GM18907 (cell line): ENCODE measurements around the gene CTSZ.
A peak's percentile ranks its signal among the peaks of the same experiment; 100 is the strongest.
"Not testable (repeated sequence)": the region's sequence is repeated elsewhere in the genome, so short reads cannot be mapped to it uniquely, and the experiment has no call there.

Source experiments
- ATAC-seq: cut with Tn5 transposase; IDR thresholded peaks from one replicate; pipeline ENCODE4 v1.9.1; 2021; ENCODE audit warnings: mild to moderate bottlenecking, moderate library complexity; ENCODE audit not compliant: unreplicated experiment

CTSZ gene

DNA sequence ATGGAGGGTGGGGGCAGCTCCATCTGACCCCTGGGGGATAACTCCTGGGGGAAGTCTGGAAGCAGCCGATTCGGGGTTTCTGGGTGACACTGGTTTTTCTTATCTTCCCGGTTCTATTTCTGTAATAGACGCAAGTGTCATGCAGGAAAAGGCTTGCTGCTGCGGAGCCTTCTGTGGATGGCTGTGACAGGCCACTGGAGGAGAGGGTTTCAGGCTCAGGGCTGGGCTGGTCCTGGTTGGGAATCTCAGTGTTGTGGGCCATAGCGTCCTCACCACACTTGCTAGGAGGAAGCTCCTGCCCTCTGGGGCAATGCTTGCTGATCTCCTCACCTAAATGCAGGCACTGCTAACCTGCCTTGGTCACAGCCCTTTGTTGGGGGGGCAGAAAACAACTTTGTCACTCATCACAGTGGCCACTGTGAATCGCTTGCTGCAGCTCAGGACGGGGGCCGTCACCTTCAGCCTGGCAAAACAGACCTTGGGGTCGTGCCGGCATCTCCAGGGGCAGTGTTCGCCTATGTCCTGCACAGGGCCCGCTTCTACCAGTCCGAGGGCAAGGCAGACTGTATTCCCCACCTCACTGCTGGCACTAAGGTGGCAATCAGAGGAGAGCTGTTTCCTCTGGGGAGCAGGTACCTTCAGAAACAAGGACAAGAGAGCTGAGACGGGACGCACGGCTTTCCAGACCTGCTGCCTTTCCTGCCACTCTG is 7.8 kb upstream of the CTSZ start:
- ATAC-seq = no peak

DNA sequence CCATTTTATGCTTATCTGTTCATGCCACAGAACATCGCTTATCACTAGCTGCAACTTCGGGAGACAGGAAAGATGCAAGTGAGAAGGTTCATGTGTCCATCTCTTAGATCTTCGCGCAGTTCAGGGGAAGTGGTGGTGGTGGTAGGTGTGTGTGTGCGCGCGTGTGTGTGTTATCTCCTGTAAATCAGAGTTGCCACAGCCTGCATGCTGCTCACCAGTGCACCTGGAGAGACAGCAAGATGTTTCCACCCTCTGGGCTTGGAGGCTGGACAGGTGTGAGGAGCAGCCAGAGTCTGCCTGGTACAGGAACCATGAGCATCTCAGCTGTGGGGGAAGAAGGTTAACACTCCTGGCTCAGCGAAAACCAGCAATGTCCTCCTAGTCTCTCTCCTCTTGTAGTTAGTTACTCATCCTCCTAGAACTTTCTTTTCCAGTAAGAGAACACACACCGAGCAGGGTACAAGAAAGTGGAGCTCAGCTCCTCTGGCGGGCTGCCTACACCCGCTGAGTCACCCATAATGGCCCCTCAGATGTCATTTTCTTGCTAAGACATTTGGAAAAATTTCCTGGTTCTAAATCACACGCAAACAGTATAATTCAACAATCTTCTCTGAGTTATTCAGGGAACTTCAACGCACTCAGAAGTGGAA is 7.0 kb upstream of the CTSZ start:
- no peak for ATAC-seq

DNA sequence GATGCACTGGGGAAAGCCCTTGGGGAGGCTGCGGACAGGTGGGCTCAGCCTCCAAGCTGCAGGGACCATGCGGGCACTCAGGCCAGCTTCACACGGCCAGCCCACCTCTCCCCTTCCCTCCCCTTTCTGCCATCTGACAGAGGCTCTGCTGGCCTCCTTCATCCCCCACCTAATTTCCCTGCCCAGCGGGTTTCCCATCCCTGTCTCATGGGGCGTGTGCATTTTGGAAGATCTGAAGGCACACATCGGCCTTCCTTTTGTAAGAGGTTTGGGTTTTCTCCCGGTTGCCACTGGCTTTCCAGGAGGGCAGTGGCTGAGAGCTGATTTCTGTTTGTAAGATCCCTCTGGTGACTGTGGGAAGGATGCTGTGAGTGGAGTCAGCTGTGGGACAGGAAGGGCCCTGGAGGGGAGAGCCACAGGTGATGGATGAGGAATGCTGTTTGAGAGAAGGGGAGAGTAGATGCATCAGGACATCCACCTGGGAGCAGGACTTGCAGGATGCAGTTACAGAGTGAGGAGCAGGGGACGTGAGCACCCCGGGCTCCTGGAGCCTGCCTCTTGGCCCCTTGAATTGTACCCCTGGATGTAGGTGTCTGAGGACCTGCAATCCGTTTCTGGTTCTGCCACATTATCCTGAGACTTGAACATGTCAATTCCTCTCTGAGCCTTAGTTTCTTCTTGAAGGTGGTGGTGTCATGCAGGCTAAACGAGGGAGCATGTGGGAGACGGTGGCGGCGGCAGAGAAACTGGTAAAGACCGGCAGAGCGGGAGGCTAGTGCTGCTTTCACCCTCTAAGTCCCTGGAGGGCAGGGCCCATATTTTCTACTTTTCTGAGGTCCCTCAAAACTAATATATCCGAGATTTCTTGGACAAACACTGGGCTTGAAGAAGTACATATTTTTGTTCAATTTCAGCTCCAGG is 6.2 kb upstream of the CTSZ start:
- no peak for ATAC-seq

DNA sequence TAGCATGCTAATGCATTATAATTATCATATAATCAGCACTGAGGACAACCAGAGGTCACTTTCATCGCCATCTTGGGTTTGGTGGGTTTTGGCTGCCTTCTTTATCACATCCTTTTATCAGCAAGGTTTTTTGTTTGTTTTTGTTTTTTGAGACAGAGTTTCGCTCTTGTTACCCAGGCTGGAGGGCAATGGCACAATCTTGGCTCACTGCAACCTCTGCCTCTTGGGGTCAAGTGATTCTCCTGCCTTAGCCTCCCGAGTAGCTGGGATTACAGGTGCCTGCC is 4.8 kb upstream of the CTSZ start:
- ATAC-seq = not testable (repeated sequence)

DNA sequence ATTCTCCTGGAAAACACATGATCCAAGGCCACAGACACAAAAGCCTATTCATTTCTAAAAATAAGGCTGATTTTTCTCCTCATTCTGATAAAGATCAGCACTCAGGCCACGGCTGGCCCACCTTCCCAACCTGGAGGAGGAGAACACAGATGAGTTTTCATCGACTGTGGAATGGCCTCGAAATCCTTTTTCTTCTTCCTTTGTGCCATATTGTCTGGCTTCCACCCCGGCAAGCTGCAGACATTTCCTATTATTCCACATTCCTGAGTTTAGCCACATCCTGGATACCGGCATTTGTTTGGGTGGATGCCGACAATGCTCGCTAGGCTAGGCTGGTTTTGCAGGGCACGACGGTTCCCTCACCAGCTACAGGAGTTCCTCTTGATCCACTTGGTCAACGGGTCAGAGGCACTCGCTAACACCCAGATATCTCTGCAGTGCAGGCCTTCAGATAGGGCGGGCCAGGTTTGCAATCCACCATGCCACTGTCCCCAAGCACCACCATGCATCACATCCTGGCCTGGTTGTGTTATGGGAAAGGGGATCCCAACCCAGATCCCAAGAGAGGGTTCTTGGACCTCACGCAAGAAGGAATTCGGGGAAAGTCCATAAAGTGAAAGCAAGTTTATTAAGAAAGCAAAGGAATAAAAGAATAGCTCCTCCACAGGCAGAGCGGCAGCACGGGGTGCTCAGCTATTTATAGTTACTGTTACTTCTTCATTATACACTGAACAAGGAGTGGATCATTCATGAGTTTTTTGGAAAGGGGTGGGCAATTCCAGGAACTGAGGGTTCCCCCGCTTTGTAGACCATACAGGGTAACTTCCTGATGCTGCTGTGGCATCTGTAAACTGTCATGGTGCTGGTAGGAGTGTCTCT is 4.2 kb upstream of the CTSZ start:
- no peak for ATAC-seq

DNA sequence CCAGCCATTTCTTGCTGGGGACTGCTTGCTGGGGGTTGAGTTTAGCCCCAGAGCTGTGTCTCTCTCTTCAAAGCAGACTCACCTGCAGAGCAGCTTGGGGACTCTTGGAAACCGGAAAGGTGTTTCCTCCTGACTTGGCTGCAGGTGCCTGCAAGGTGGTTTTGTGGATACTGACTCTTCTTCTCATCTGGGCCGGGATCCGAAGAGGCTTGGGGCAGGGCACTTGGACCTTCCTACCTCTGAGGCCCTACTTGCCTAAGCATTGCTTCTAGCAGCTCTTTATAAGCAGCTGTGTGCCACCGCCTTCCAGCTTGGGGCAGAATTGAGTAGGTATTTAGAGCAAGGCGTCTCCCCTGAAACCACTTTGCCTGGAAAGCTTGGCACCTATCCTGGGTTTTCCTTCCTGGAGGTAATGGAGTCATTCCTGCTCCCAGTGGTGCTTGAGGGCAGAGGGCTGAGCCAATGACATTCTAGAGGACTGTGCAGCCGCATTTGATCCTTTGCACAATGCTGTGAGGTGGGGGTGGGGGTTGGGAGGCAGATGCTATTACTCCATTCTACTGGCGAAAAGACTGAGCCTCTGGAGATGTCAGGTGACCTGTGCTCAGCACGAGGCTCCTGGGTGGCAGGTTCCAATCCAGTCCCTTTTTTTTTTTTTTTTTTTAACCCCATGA is 3.4 kb upstream of the CTSZ start:
- no peak for ATAC-seq

DNA sequence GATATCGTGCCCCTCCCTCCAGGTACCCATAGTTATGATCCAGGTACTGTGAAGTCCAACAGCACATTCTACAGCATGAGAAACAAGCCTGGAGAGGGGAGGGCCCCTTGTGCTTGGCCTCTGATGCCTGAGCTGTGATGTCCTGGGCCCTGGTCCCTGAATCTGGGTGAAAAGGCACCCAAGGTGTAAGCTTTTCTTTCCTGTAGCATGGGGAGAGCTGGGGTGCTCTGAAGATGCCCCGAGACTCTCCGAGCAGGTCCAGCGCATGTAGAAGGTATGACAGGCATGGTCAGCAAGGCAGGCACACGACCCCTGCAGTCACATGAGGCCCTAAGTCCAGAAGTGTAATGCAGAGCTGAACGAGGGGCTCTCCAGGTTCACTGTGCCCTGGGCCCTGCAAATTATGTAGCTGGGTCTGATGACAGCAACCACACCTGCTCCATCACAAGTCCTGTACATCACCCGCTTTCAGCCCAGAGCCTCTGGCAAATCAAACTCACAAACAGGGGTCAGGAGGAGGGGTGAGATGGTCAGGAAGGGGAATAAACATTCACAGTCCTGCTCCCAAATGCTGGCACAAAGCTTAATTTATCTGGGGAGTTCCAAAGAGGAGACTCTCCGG is 1.8 kb upstream of the CTSZ start:
- ATAC-seq = no peak

DNA sequence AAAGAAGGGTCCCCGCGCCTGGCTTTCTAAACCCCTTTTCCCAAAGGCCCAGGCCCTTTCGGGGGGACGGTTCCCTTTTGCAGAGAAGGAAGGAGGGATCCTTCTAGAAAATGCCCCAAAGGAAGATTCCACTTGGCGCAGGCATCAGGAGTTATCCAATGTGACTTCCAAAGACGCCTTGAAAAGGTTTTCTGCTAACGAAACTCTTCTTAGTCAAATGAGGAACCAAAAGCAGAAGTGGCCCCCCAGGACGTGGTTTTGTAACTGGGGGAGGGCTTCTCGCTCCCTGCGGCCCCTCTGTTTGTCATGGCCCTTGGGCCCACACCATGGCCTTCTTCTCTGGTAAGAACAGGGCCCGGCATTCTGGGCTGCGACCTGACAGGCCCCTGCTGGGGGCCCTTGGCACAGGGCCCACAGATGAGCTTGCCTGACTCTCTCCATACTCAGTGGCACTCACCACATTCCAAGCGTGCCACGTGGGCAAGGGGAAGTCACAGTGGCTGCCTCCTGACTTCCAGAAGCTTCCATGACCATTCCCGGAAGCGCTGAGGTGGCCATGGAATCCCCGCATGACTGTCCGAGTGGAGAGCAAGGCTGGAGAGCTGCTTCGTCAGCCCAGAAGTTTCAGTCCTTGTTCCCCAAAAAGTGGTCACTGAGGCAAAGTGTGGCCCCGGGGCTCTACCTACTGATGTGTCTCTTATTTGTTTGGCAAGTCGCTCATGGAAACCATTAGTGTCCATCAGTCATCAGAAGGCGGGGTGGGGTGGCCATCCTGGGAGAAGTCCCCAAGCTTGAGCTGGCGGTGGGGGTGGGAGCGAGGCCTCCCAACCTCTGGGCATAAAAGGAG is 834 bp upstream of the CTSZ start:
- peak; percentile 35 for ATAC-seq

DNA sequence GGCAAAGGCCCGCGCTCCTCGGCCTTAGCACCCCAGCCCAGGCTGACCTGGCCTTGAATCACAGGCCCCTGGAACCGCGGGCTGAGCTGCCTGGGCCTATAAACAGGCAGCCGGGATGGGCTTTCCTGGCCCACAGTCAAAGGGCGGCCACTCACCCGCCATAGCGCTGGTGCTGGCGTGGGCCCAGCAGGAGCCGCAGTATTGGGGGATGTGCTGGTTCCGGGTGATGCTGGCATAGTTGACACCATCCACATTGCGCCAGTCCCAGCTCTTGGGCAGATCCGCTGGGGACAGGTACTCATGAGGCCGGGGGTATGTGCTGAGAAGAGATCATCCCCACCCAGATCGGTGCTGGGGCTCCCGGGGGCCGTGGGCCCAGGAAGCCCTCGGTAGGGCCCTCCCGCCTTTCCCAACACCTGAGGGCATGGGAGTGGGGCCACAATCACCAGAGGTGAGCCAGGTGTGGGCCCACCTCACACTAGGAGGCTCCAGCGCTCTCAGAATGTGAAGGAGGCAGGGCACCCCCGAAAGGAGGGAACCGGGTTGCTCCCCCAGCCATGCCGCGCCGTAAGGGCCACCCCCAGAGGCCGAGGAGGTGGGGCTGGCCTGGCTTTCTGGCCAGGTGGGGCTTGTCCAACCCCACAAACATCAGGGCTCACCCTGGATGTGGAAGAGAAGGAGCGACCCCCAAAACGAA is 739 bp downstream of the CTSZ start:
- no peak for ATAC-seq

DNA sequence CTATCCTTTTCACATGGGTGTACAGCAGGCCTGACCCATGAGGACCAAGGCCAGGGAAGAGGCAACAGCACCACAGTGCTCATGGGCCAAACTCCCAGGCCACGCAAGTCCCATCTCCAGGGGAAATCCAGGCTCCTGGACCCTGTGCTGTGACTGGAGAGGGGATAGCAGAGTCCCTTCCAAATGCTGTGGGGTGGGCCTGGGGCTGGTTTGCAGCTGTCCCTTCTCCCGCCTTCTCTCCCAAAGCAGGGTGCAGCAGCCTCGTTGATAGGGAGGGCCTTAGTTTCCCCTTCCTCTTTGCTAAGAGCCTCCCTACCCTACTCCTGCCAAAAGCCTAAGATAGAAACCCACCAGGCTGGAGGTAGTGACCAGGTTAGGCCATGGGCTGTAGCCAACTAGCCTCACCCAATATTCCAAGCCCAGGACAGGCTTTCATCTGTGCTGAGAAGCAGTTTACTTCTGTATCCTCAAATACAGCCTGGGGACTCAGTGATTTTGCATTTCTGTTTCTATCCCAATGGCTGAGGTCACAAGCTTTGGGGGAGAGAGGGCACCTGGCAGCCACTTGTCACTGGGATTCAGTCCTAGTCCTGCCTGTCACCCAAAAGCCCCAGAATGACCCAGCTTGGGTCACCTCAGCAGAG is 1.4 kb downstream of the CTSZ start:
- no peak for ATAC-seq

DNA sequence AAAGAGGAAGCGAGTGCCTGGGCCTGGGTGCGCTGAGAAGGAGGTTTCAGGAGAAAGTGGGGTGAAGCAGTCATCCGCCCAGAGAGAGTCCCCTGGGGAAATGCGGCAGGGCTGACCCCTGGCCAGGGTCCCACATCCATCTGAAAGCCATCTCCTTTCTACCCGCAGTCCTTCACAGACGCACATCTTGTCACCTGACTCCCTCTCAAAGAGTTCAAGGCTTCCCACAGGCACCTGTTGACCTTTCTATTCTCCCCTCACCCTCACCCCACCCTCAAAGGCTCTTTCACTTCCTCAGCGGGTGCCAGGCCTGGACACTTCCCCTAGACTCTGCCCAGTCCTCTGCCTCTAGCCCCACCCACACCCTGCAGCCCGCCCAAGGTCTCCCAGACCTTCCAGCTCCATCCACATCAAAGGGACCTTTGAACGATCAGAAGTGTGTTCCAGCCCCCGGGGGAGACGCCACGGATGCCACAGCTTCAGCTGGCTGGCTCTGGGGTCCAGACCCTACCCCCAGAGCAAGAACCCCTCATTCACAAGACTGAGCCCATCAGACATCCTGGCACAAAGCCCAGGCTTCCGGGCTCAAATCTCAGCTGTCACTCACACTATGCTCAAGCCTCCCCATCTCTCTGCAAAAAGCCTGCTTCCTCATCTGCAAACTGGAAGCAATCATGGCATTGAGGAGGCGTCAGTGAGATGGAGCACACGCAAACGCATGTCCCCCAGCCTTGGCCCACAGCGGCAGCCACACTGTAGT is 2.1 kb downstream of the CTSZ start:
- peak; percentile 71 for ATAC-seq

DNA sequence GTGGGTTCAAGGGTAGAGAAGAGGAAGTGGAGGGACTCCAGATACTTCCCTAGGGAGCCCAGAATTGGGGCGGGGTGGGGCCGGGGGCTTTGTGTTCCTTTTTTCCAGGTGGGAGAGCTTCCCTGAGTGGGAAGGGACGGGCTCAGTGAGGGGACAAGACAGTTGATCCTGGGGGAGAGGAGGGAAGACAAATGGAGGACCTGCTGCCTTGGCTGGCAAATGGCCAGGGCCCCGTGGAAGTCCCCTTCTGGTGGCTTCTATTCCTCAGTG is 2.6 kb downstream of the CTSZ start:
- peak; percentile 0 for ATAC-seq

DNA sequence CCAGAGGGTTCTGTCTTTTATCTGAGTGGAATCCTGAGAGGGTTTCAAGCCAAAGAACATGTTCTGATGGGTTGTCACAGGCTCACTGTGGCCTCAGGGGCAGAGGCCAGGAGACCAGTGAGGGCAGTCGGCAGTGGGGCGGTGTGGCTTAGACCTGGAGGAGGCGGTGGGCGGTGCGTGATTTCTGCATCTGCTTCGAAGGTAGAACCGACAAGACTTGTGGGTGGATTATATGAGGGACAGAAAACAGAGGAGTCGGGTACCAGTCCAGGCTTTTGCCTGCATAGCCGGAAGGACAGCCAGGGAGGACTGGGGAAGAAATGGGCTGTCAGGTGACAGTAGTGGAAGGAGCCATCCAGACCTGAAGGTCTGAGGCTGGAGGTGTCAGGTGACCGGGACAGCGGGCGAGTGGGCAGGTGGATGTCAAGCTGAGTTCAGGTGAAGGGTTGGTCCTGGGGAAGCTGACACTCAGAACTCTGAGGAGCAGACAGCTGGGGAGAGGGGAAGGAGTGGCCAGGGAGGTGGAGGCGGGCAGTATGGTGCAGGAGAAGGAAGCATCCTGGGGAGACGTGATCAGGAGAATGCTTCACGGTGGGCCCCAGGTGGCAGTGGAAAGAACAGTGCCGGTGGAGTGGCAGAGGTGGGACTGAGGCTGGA is 3.1 kb downstream of the CTSZ start:
- ATAC-seq = no peak

DNA sequence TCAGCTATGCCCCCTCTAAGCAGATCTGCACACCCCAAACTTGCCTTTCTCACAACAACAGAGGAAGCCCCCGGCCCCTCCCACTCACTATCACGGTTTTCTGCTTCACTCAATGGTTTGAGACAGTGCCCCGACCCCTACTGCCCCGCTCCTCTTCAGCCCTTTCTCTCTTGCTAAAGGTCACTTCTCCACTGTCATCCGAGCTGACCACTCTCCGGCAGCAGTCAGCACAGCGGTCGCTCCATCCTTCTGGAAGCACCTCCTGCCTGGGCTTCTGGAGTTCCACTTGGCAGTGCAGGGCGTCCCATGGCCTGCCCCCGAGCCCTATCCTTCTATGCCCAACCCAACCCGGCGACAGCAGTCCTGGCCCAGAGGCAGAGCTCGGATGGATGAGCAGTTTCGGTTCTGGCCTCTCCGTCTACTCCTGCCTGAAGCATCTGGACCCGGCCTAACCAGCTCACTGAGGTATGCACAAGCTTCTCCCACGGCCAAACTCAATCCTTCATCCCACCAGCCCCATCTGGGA is 4.1 kb downstream of the CTSZ start:
- no peak for ATAC-seq

DNA sequence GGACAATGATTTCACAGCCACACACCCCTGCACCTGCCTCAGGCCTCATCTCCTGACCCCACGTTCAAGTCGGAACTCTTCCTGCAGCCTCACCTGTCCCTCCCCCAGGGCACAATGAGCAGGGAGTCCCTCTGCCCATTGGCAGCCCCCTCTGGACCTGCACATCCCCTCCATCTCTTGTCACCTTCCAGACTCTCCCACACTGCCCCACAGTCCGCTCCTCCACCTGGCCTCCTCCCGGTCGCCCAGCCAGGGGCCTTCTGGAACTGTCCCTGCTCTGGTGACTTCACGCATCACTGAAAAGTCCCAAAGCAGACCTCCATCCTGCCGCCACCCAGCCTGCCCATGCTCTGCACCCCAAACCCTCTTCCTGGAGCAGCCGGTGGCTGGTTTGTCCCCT is 4.7 kb downstream of the CTSZ start:
- ATAC-seq = no peak

DNA sequence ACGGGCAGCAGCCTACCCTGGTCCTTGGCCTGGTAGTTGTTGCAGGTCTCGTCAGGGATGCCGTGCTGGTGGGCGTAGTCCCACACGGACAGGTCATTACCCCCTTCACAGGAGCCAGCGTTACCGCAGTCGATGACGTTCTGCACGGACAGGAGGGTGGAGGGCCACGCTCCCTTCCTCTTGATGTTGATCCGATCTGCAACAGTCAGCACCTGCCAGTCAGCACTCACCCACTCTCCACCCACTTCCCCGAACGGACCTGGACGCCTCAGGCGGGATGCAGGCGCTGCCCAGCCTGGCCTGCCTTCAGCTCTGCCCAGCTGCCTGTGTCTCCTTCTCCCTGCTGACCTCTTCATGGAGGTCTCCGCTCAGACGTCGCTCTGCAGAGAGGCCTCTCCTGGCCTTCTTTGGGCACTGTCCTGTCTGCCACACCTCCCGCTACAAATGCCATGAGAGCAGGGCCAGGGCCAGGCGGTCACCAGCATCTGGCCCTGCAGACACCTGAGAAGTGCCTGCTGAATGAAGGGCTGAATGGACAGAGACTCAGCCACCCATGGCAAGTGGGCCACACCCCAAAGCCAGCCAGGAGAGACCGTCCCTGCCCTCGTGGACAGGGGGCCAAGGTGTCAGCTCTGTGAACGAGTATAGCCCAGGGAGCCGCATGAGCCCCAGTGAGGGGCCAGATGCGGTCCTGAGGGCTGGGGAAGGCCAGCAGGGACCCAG is 5.4 kb downstream of the CTSZ start:
- ATAC-seq = no peak
